Measurements from ENCODE around the gene NELFA. TPM values are rescaled to one million over a fixed set of nuclear protein-coding genes. Genes with fewer than 3 reads are reported as not detected.

NELFA gene
- total RNA-seq, 1 experiment from 2014 or later: 14.7 TPM

Small RNA genes lying within 50 kb of the gene (small RNA-seq; reads per million reads assigned to genes)
- 298 to 339 reads per million in 2 experiments for gene SCARNA22

Other genes starting within 250 kb of the NELFA start
- 0.03 and 0.32 TPM in 2 replicates for gene FGFR3, start 215.7 kb downstream of the NELFA start, total RNA-seq (2014; rRNA removed; shearing (Covaris generic))
- gene LETM1, start 152.8 kb downstream of the NELFA start, total RNA-seq (2014; rRNA removed; shearing (Covaris generic)): 42.3 and 45.9 TPM in 2 replicates
- gene NSD2, start 137.6 kb downstream of the NELFA start, total RNA-seq (2014; rRNA removed; shearing (Covaris generic)): 24.8 and 25.9 TPM in 2 replicates
- 3.8 and 3.9 TPM in 2 replicates for gene NAT8L, start 50.4 kb upstream of the NELFA start, total RNA-seq (2014; rRNA removed; shearing (Covaris generic))
- 9.4 and 11.8 TPM in 2 replicates for gene HAUS3, start 233.1 kb upstream of the NELFA start, total RNA-seq (2014; rRNA removed; shearing (Covaris generic))
- 0.61 and 0.85 TPM in 2 replicates for gene POLN, start 233.1 kb upstream of the NELFA start, total RNA-seq (2014; rRNA removed; shearing (Covaris generic))

All from SK-MEL-5 (cell line).